ENCODE measurements around the gene GTPBP1.

GTPBP1 gene

DNA sequence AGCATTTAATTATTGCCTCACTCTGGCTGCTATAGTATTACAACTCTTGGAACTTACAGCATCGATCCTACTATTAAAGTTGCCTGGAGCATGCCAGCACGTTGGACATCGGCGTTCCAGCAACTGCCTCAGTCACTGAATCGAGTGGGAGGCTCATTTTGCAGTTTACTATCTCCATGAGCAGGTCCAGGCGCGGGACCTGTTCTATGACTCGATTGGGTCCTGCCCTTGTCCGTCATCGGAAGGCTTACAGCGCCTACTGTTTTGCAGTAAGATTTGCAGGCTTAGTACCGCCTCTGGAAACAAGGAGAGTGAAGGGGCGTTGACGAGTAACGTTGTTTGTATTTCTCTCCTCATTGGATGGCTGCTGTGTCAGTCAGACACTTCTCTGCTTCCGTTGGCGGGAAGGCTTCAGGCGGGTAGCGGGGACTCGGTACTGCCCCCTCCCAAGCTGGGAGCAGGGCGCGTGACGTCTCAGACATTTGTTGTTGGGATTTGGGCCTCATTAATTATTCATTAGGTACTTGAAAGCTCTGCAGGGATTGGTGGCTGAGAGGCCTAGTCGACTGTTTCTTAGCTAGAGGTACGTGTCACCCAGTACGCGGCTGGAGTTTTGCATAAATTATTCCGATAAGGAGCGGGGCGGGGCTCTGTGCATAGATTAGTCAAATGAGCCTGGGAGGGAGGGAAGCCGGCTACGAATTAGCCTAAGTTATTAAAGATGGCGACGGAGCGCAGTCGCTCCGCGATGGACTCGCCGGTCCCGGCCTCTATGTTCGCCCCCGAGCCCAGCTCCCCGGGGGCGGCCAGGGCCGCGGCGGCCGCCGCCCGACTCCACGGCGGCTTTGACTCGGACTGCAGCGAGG, at the start of gene GTPBP1:
TSS of gene GTPBP1 (plus strand) at position 710 of the 866 bp plus-strand sequence. CDS start at position 722, 12 bp downstream.
- DNase-seq (ENCODE audit: low read depth in 2 of 2), result peak; percentile 89 to 97

DNA sequence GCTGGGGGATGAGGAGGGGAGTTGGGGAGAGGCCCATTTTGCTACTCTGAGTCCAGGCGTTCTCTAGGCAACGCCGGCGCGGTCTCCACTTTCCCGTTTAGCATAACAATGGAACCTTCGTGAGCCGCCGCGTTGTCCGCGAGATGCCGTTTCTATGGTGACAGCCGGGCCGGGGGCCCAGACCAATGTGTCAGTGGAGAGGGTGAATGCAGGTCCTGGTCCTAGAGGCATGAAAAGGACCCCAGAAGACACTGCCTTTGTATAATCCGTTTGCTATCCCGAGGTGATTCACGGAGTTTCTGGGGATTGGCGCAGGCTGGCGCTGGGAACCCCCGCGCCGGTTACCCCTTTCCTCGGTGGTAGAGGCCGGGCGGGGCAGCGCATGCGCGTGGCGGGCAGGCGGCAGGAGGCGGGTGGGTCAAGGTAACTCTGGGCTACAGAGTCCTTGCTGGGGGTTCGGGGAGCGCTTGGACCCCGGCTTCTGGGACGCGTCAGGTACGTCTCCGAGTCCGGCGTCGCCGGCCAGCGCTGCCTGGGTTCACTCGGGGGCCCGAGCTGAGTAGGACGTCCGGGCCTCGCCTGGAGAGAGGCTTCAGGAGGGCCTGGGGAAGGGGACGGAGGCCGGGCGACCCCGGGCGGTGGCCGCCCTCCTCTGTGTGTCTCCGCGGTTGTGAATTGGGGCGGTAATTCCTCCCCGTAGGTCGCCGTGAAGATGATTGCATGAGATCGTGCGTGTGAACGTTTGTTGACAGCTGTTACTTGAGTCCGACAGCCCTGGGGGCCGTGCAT, 49.3 kb upstream of the GTPBP1 start, which contains the start of the genes CBY1 and FAM227A:
TSS of gene CBY1 (plus strand) at position 383 of the 789 bp plus-strand sequence. CDS start 11,417 bp downstream, outside the sequence.
TSS of gene FAM227A (minus strand) at position 137 of the 789 bp plus-strand sequence. CDS start 6,224 bp downstream, outside the sequence.
- peak; percentile 76 to 82 for DNase-seq (ENCODE audit: low read depth in 2 of 2)

DNA sequence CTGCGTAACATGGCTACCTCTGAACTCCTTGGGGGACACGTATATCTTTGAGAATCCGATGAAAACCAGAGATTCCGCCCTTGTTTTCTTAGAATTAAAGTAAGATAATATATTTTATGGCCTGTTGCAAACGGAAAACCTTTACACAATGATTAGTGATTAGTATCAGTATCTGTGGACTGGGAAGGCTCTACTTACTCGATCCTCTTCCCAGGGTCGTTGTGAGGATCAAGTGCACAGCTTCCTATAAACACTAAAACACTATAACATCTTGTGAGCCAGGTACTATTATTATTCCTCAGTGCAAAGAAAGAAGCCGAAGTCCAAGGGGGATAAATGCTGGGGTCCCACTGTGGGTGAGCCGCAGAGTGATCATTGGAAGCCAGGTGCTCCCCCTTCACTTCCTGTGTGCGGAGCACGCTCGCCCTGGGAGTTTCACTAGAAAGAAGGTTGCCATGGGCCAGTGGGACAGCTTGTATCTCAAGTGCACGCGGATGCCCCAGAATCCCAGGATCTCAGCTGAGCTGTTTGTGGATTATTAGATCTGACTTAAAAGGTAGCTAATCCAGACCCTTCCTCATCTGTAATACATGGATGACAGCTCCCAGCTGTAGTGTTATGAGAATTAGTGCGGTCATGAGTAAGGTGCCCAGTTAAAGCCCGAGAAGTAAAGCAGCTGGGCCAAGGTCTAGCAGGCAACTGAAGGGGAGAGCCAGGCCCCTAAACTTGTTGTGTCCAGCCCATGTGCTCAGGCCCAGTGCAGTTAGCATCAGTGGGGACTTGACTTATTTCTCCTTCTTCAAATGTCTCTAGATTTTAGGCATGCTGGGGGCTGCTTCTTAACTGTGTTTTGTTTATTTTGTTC, 48.5 kb upstream of the GTPBP1 start:
- peak; percentile 28 to 30 for DNase-seq (ENCODE audit: low read depth in 2 of 2)

DNA sequence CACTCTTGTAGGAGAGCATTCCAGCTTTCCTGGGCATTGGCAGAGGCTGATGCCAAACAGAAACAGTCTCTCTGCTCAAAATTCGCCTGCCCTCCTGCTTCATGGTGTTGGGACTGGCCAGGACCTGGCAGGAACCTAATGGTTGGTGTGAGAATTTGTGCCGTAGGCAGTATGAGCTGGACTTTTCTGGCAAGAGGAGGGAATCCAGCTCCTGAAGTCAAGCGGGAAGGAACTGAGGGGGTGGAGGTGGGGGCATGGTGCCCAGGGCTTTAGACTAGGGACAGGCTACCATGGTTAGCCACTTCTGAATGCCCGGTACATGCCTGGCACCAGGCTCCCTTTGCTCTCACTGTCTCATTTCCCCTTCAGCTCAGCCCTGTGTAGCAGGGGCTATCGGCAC, 30.9 kb upstream of the GTPBP1 start:
- no peak for DNase-seq (ENCODE audit: low read depth in 2 of 2)

DNA sequence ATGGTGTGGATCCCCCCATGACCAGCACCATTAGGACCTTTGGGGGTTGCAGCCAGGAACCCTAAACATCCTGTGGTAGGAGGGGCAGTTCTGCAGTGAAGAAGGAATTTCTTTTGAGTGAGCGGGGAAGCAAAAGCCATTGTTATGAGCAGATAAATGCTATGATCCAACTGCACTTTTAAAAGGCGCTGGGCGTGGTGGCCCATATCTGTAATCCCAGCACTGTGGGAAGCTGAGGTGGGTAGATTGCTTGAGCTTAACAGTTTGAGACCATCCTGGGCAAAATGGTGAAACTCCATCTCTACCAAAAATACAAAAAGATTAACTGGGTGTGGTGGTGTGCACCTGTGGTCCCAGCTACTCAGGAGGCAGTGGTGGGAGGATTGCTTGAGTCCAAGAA, 29.9 kb upstream of the GTPBP1 start:
- no peak for DNase-seq (ENCODE audit: low read depth in 2 of 2)

DNA sequence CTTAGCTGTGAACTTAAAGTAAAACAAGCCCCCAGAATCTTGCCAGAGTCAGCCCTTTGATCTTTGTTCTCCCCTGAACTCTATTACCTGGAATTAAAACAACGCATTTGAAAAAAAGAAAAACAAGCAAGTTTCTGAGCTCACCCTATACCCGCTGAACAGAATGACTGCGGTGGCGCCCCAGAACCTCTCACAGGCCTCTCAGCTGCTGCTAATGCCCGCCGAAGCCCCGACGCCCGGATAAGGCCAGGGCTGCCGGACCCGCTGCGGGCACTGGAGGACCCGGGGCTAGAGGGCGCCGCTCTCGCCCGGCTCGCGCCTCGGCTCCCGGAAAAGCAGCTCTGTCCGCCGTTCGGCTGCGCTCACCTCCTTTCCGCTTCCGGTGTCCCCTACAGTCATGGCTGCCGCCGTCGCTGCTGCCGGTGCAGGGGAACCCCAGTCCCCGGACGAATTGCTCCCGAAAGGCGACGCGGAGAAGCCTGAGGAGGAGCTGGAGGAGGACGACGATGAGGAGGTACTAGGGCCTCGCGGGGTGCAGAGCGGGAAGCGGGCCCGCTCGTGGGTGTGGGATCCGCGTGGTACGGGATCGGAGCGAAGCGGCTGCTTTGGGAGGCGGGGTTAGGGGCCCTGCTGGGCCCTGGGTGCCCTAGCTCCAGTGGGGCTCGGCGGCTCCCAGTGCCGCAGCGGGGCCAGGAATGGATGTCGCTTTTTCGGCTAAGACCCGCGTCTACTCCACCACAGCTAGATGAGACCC, 24.0 kb upstream of the GTPBP1 start, which contains the start of gene TOMM22:
TSS of gene TOMM22 (plus strand) at position 376 of the 754 bp plus-strand sequence. CDS start at position 398, 22 bp downstream.
- DNase-seq (ENCODE audit: low read depth in 2 of 2), result peak; percentile 79 to 84

DNA sequence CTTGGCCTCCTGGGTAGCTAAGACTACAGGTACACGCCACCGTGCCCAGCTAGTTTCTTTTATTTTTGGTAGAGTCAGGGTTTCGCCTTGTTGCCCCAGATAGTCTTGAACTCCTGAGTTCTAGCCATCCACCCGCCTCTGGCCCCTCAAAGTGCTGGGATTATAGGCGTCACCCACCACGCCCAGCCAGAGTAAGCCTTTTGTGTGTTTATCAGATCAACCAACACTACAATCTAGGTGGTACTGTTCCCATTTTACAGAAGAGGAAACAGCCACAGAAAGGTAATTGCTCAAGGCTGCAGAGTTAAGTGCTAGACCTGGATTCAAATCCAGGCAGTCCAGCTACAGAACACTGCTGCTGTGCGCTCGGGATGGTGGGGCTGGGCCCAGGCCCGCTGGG, 20.8 kb upstream of the GTPBP1 start:
- no peak for DNase-seq (ENCODE audit: low read depth in 2 of 2)

DNA sequence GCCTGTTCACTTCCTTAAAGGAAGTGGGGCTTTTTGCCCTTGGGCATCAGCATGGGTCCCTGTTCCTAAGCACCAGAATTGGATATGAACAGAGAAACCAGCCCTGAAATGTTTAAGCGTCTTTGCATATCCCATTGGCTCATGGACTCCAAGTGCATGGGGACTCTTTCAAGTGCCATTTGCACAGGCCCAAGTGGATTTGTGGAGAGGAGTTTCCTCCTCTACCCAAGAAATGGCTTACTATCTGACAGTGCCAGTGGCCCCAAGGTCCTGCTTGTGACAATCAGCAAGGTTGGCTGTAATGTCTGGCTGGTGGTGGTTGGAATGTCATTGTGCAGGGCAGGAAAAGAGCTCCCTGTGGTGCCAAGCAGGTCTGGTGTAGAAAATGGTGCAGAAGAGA, 20.0 kb upstream of the GTPBP1 start:
- DNase-seq (ENCODE audit: low read depth in 2 of 2), result no peak

DNA sequence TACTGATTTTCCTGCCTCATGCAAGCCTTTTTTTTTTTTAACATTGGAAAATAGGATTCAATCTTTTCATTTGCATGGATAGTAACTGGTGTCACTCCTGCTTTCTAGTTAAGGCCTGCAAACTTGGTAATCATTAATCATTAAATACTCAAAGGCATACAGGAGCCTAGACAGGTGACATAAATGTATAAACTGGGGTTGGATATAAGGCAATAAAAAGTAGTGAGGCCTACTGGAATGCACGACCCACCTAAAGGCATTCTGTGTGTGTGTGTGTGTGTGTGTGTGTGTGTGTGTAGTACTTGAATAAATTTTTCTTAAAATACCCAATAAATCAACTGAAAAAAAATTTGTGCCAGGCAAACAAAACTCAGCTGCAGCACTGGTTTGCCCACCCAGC, 16.1 kb upstream of the GTPBP1 start:
- no peak for DNase-seq (ENCODE audit: low read depth in 2 of 2)

DNA sequence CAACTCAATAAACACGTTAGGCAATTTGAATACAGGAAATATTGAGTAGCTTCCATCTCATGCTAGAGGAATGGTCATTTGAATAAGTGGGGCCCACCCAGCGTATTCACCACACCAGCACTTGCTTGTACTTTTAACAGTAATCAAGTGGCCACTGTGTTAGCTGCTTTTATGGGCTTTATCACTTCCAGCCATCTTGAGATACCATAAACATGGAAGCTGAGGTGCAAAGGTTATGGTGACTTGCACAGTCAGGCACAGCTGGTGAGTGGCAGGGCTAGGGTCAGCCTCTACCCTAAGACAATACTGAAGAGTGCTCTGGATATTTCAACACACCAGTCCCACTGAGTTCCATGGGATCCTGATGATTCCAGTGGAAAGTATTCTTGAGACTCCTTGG, 11.7 kb upstream of the GTPBP1 start:
- DNase-seq (ENCODE audit: low read depth in 2 of 2), result no peak

DNA sequence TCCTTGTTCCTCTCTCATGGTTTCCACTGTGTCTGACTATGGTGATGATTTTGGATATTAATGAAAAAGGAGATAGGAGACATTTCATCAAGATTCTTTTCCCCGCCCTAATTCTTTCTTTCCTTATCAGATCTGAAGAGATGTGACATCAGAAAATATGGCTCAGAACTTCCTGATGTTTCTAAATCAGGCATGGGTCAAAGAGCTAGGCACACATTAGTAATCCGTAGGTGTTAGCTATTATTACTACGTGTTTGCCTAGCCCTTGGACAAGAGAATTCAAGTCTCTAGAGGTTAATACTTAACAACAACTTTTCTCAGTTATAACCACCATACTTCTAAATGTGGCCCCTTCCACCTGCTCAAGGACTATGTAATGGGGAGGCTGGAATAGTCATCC, 10.8 kb upstream of the GTPBP1 start:
- DNase-seq (ENCODE audit: low read depth in 2 of 2), result no peak

DNA sequence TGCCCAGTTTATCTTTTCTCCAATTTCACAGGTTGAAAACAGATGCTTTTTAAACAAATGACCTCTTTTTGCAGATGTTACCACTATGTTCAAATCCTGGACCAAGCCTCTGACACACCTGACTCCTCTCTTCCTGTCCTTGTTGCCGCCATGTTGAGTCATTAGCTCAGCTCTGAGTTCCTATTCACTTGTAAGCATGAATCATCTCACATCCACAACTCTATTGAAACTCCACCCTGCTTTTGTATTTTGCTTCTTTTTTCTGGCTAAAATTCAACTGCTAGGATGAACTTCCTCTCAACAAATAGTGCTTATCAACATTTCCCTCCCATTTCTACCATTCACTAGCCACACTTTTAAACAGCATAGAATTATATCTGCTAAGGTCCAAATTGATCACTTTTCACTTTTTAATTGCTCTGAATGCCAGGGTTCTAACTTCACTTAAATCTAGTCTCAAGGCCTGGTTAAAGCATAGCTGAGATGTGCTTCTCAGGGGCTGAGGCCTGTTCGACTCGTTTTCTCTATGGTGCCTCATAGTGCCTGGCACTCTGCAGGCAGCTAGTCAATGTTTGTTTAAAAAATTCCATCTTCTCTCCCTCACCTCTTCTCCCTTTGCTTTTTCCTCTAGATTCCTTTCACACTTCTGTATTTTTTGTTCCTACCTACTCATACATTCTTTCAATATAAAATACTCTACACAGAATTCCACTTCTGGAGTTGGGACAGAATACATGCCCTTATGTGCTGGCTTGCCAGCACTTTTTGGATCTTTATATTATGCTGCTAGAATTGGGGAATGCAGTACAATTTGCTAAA, 8.9 kb upstream of the GTPBP1 start:
- no peak for DNase-seq (ENCODE audit: low read depth in 2 of 2)

DNA sequence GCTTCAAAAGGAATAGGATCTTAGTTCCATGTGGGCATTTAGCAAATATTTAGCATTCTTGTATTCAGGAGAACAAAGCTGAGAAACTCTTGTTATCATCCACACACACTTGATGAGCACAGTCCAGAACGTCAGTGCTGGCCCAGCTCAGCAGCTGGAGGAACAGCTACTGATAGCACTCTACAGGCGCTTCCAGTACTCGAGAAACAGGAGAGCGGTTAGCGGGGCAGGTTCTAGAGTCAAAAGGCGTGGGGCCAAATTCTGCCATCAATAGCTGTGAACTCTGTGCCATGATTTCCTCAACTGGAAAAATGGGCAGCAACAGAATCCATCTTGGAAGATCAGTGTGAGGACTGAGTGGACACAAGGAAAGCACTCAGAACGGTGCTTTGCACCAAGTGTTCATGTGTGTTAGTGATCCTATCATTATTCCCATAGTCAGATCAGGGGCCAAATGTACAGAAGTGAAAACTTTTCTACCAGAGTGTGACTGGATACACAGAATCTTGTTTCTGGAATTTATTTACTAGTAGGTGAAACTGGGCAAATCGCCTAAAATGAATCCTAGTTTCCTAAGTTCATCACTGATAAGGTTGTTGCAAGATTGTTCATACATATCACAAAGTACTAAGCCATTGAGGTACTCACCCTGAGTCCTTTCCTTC, 8.2 kb upstream of the GTPBP1 start:
- no peak for DNase-seq (ENCODE audit: low read depth in 2 of 2)

DNA sequence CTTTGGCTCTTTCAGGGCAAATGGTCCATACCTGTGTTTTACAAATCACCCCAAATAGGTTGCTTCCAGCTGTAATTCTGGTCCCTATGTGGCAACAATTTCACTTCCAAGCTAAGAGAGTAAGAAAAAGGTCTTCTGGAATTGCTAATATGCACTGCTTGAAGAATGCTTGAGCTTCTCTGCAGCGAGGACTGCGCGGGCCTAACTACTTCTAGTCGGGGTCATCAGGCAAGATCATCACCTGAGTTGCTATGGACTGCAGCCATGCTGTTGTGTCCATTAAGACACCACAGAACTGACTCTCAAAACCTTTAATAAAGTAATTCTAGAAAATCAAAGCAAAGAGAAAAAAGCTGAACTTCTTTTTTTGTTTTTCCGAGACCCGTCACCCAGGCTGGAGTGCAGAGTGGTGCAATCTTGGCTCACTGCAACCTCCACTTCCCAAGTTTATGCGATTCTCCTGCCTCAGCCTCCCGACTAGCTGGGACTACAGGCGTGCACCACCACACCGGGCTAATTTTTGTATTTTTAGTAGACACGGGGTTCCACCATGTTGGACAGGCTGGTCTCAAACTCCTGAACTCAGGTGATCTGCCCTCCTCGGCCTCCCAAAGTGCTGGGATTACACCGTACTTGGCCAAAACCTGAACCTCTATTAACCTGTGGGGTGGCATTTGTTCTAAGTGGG, 7.2 kb upstream of the GTPBP1 start:
- DNase-seq (ENCODE audit: low read depth in 2 of 2), result no peak

DNA sequence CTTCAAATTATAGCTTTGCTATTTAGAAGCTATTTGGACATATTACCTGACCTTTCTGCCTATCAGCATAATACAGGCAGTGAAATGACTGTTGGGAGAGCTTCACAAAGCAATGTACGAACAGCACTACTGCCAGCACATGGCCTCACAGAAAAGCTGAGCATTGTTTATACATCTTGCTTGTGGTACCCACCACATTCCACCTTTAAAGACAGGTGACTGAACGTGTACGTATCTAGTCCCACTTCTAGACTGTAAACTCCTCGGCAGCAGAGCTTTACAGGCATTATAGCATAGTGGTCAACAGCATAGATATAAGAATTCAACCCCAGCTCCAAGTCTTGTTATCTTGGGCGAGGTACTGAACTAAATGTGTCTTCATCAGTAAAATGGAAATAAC, 6.6 kb upstream of the GTPBP1 start:
- no peak for DNase-seq (ENCODE audit: low read depth in 2 of 2)

DNA sequence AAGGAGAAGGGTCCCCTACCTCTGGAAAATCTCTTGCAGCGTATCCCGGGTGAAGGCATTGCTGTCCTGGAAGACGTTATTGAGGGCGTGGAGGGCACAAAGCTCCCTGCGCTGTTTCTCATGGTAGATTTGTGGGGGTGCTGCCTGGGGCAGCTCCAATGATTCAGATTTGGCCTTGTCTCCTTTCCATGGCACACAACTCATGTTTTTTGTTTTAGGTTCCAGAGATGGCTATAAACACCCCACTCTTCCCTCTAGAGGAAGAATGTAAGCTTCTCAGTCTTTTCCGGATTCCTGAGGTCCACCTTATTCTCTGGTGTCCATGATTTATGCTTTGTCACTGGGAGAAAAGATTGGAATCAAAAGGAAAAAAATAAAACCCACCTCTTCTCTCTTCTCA, 6.0 kb upstream of the GTPBP1 start:
- no peak for DNase-seq (ENCODE audit: low read depth in 2 of 2)

DNA sequence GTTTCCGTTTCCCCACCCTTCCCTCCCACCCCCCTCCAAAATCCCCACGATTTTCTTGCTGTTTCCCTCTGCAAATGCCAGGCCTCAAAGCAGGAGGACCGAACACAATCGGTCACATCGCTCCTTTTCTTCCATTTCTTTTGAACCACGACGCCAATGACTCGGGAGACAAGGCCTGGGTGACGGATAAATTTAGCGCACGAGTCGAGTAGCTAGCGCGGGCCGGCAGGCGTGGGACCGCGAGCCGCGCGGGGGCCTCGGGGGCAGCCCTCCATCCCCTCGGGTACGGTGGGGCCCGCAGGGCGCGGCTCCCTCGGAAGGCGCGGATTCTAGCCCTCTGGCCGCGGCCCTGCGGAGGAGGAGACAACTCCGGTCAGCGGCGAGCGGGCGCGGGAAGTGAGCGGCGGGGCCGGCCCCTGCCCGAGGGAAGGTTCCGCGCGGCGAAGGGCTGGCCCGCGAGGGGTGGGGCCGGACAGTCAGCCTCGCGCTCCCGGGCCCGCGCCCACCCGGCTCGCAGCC, 5.4 kb upstream of the GTPBP1 start:
- no peak for DNase-seq (ENCODE audit: low read depth in 2 of 2)

DNA sequence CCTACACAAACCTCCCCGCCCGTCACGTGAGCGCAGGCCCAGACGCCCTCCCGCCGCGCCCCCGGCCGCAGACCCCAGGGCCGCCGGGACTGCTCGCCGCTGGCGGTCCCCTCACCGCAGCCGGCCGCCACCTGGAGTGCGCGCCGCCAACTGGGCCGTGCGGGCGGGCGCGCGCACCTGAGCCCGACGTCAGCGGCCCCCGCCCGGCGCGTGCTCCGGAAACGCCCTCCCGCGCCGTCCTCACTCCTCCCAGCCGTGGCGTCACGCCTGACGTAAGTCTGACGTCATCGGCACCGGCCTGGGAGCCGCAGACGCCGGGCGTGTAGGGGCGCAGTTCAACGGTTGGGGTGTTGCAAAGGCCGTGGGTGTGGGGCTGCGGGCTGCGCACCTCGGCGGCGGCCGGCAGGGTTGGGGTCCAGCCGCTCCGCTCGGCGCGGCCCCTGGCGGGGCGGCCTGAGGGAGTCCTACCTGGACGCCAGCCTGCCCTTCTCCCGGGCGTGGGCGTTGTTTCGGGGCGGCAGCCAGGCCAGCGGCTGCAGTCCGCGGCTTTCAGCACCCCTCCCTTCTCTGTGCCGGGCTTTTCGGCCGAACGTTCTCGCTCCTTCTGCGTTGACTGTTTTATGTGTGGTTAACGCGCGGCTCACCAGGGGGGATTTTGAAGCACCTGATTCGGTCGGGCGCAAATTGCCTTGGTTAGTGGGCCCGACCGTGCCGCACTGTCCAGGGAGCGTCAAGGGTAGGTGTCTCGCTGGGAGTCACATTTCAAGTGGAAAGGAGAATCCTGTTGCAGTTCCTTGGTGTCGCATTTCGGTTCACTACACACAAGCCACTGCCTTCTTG, 4.7 kb upstream of the GTPBP1 start, which contains the start of gene JOSD1:
TSS of gene JOSD1 (minus strand) at position 155 of the 840 bp plus-strand sequence. CDS start 956 bp downstream, outside the sequence.
- peak; percentile 96 to 99 for DNase-seq (ENCODE audit: low read depth in 2 of 2)

Measured in stimulated activated CD4-positive, alpha-beta T cell treated with anti-CD3 and anti-CD28 coated beads, Interleukin-4, amount 100 ng/mL, for 48 hours (primary cell).